K562 (cell line): Measurements from ENCODE around the gene P2RY4. TPM values are rescaled to one million over a fixed set of nuclear protein-coding genes. Genes with fewer than 3 reads are reported as not detected.

Source experiments
- polyA plus RNA-seq, 8 experiments: library from polyadenylated mRNA; depleted of rRNA in 4 of 8; stranded (reverse) in 5 of 8; unstranded in 3 of 8; fragments of >200 nt; fragmentation: Nextera tagmentation in 2 of 8; fragmentation: Illumina TruSeq in 1 of 8; extraction: Ambion mirVana in 2 of 8; extraction: Trizol in 1 of 8; gene quantifications; 2 replicates each; pipeline versions ENCODE4 v1.2.1 to v1.2.3, GENCODE V29; 2011 to 2014; ENCODE audit warnings: inconsistent platforms in 1 of 8, missing spikeins in 1 of 8
- small RNA-seq: library from RNA; depleted of rRNA; stranded (forward); fragments of <200 nt; gene quantifications from one replicate; pipeline ENCODE3, GENCODE V24; 2014
- total RNA-seq, 7 experiments: library from RNA; depleted of rRNA in 6 of 7; stranded (reverse); fragments of >200 nt in 6 of 7; fragmentation: Illumina TruSeq in 2 of 7; extraction: Trizol in 2 of 7; gene quantifications; 2 replicates each; pipeline versions ENCODE4 v1.2.1 to v1.2.3, GENCODE V29; 2011 to 2021; ENCODE audit warnings: low replicate concordance in 1 of 7

The P2RY4 gene
- total and polyA plus RNA-seq, 9 of the 15 experiments (the other 6 are each of a cell fraction or from before 2014, with no cell fraction given) = not detected

Small RNA genes lying within 50 kb of the gene (small RNA-seq; reads per million reads assigned to genes)
- gene RNA5SP507 = 0.77 reads per million, percentile 46 among the genes with 10 or more reads in this experiment

Other genes starting within 250 kb of the P2RY4 start
Only the 7 nearest of the 11 such genes appear.
- 42.4 and 47.3 TPM in 2 replicates for gene IGBP1, start 126.8 kb downstream of the P2RY4 start, total RNA-seq (2014; rRNA removed)
- 48.2 and 55.2 TPM in 2 replicates for gene IGBP1, start 126.8 kb downstream of the P2RY4 start, total RNA-seq (2014; rRNA removed; fragmentation: Illumina TruSeq; extraction: Trizol)
- gene IGBP1, start 126.8 kb downstream of the P2RY4 start, total RNA-seq (2015; rRNA removed; fragmentation: Illumina TruSeq; extraction: Trizol) = 35.3 and 36.6 TPM in 2 replicates
- gene IGBP1, start 126.8 kb downstream of the P2RY4 start, total RNA-seq (2021) = 37.3 and 40.3 TPM in 2 replicates
- 83.1 and 91.8 TPM in 2 replicates for gene IGBP1, start 126.8 kb downstream of the P2RY4 start, polyA plus RNA-seq (2011; rRNA removed)
- 55.0 and 58.4 TPM in 2 replicates for gene IGBP1, start 126.8 kb downstream of the P2RY4 start, polyA plus RNA-seq (2014; fragmentation: Illumina TruSeq; extraction: Trizol)
- 10 to 100 TPM; 79.3 to 91.5 TPM for gene IGBP1, start 126.8 kb downstream of the P2RY4 start, polyA plus RNA-seq (2014; fragmentation: Nextera tagmentation; extraction: Ambion mirVana)
- 41.2 and 52.8 TPM in 2 replicates for gene IGBP1, start 126.8 kb downstream of the P2RY4 start, polyA plus RNA-seq (2014; rRNA removed)
- gene DGAT2L6, start 82.7 kb downstream of the P2RY4 start, total RNA-seq (2014; rRNA removed) = not detected in 2 replicates
- gene DGAT2L6, start 82.7 kb downstream of the P2RY4 start, total RNA-seq (2014; rRNA removed; fragmentation: Illumina TruSeq; extraction: Trizol) = not detected in 2 replicates
- gene DGAT2L6, start 82.7 kb downstream of the P2RY4 start, total RNA-seq (2015; rRNA removed; fragmentation: Illumina TruSeq; extraction: Trizol) = not detected in 2 replicates
- not detected in 2 replicates for gene DGAT2L6, start 82.7 kb downstream of the P2RY4 start, total RNA-seq (2021)
- not detected in 2 replicates for gene DGAT2L6, start 82.7 kb downstream of the P2RY4 start, polyA plus RNA-seq (2011; rRNA removed)
- not detected in 2 replicates for gene DGAT2L6, start 82.7 kb downstream of the P2RY4 start, polyA plus RNA-seq (2014; fragmentation: Illumina TruSeq; extraction: Trizol)
- not detected for gene DGAT2L6, start 82.7 kb downstream of the P2RY4 start, polyA plus RNA-seq (2014; fragmentation: Nextera tagmentation; extraction: Ambion mirVana)
- not detected in 2 replicates for gene DGAT2L6, start 82.7 kb downstream of the P2RY4 start, polyA plus RNA-seq (2014; rRNA removed)
- not detected in 2 replicates for gene AWAT1, start 25.5 kb downstream of the P2RY4 start, total RNA-seq (2014; rRNA removed)
- gene AWAT1, start 25.5 kb downstream of the P2RY4 start, total RNA-seq (2014; rRNA removed; fragmentation: Illumina TruSeq; extraction: Trizol) = not detected in 2 replicates
- not detected in 2 replicates for gene AWAT1, start 25.5 kb downstream of the P2RY4 start, total RNA-seq (2015; rRNA removed; fragmentation: Illumina TruSeq; extraction: Trizol)
- gene AWAT1, start 25.5 kb downstream of the P2RY4 start, total RNA-seq (2021) = not detected in 2 replicates
- not detected in 2 replicates for gene AWAT1, start 25.5 kb downstream of the P2RY4 start, polyA plus RNA-seq (2011; rRNA removed)
- gene AWAT1, start 25.5 kb downstream of the P2RY4 start, polyA plus RNA-seq (2014; fragmentation: Illumina TruSeq; extraction: Trizol) = not detected in 2 replicates
- gene AWAT1, start 25.5 kb downstream of the P2RY4 start, polyA plus RNA-seq (2014; fragmentation: Nextera tagmentation; extraction: Ambion mirVana) = not detected
- not detected in 2 replicates for gene AWAT1, start 25.5 kb downstream of the P2RY4 start, polyA plus RNA-seq (2014; rRNA removed)
- not detected in 2 replicates for gene ARR3, start 8.1 kb upstream of the P2RY4 start, total RNA-seq (2014; rRNA removed)
- gene ARR3, start 8.1 kb upstream of the P2RY4 start, total RNA-seq (2014; rRNA removed; fragmentation: Illumina TruSeq; extraction: Trizol) = not detected in 2 replicates
- gene ARR3, start 8.1 kb upstream of the P2RY4 start, total RNA-seq (2015; rRNA removed; fragmentation: Illumina TruSeq; extraction: Trizol) = not detected in 2 replicates
- gene ARR3, start 8.1 kb upstream of the P2RY4 start, total RNA-seq (2021) = not detected in 2 replicates
- gene ARR3, start 8.1 kb upstream of the P2RY4 start, polyA plus RNA-seq (2011; rRNA removed) = not detected in 2 replicates
- gene ARR3, start 8.1 kb upstream of the P2RY4 start, polyA plus RNA-seq (2014; fragmentation: Illumina TruSeq; extraction: Trizol) = not detected in 2 replicates
- gene ARR3, start 8.1 kb upstream of the P2RY4 start, polyA plus RNA-seq (2014; fragmentation: Nextera tagmentation; extraction: Ambion mirVana) = not detected
- gene ARR3, start 8.1 kb upstream of the P2RY4 start, polyA plus RNA-seq (2014; rRNA removed) = not detected in 2 replicates
- not detected in 2 replicates for gene RAB41, start 22.0 kb upstream of the P2RY4 start, total RNA-seq (2014; rRNA removed)
- gene RAB41, start 22.0 kb upstream of the P2RY4 start, total RNA-seq (2014; rRNA removed; fragmentation: Illumina TruSeq; extraction: Trizol) = not detected in 2 replicates
- not detected in 2 replicates for gene RAB41, start 22.0 kb upstream of the P2RY4 start, total RNA-seq (2015; rRNA removed; fragmentation: Illumina TruSeq; extraction: Trizol)
- gene RAB41, start 22.0 kb upstream of the P2RY4 start, total RNA-seq (2021) = not detected in 2 replicates
- not detected in 2 replicates for gene RAB41, start 22.0 kb upstream of the P2RY4 start, polyA plus RNA-seq (2011; rRNA removed)
- gene RAB41, start 22.0 kb upstream of the P2RY4 start, polyA plus RNA-seq (2014; fragmentation: Illumina TruSeq; extraction: Trizol) = not detected in 2 replicates
- gene RAB41, start 22.0 kb upstream of the P2RY4 start, polyA plus RNA-seq (2014; fragmentation: Nextera tagmentation; extraction: Ambion mirVana) = under 1 TPM in 1 of 2 experiments, not detected in 1; 0.08 TPM
- gene RAB41, start 22.0 kb upstream of the P2RY4 start, polyA plus RNA-seq (2014; rRNA removed) = not detected in 2 replicates
- 20.7 and 21.9 TPM in 2 replicates for gene PDZD11, start 29.7 kb upstream of the P2RY4 start, total RNA-seq (2014; rRNA removed)
- gene PDZD11, start 29.7 kb upstream of the P2RY4 start, total RNA-seq (2014; rRNA removed; fragmentation: Illumina TruSeq; extraction: Trizol) = 32.5 and 34.5 TPM in 2 replicates
- gene PDZD11, start 29.7 kb upstream of the P2RY4 start, total RNA-seq (2015; rRNA removed; fragmentation: Illumina TruSeq; extraction: Trizol) = 24.7 and 28.6 TPM in 2 replicates
- gene PDZD11, start 29.7 kb upstream of the P2RY4 start, total RNA-seq (2021) = 25.0 and 25.1 TPM in 2 replicates
- 44.2 and 67.1 TPM in 2 replicates for gene PDZD11, start 29.7 kb upstream of the P2RY4 start, polyA plus RNA-seq (2011; rRNA removed)
- gene PDZD11, start 29.7 kb upstream of the P2RY4 start, polyA plus RNA-seq (2014; fragmentation: Illumina TruSeq; extraction: Trizol) = 45.6 and 52.9 TPM in 2 replicates
- 100 to 1,000 TPM in 1 of 2 experiments, 10 to 100 TPM in 1; 93.7 to 109 TPM for gene PDZD11, start 29.7 kb upstream of the P2RY4 start, polyA plus RNA-seq (2014; fragmentation: Nextera tagmentation; extraction: Ambion mirVana)
- 36.4 and 42.2 TPM in 2 replicates for gene PDZD11, start 29.7 kb upstream of the P2RY4 start, polyA plus RNA-seq (2014; rRNA removed)
- gene KIF4A, start 29.9 kb upstream of the P2RY4 start, total RNA-seq (2014; rRNA removed) = 26.7 and 27.3 TPM in 2 replicates
- 35.9 and 38.3 TPM in 2 replicates for gene KIF4A, start 29.9 kb upstream of the P2RY4 start, total RNA-seq (2014; rRNA removed; fragmentation: Illumina TruSeq; extraction: Trizol)
- gene KIF4A, start 29.9 kb upstream of the P2RY4 start, total RNA-seq (2015; rRNA removed; fragmentation: Illumina TruSeq; extraction: Trizol) = 36.2 and 40.0 TPM in 2 replicates
- gene KIF4A, start 29.9 kb upstream of the P2RY4 start, total RNA-seq (2021) = 35.4 and 40.3 TPM in 2 replicates
- 27.9 and 42.7 TPM in 2 replicates for gene KIF4A, start 29.9 kb upstream of the P2RY4 start, polyA plus RNA-seq (2011; rRNA removed)
- gene KIF4A, start 29.9 kb upstream of the P2RY4 start, polyA plus RNA-seq (2014; fragmentation: Illumina TruSeq; extraction: Trizol) = 36.8 and 42.0 TPM in 2 replicates
- 10 to 100 TPM; 13.0 to 24.6 TPM for gene KIF4A, start 29.9 kb upstream of the P2RY4 start, polyA plus RNA-seq (2014; fragmentation: Nextera tagmentation; extraction: Ambion mirVana)
- gene KIF4A, start 29.9 kb upstream of the P2RY4 start, polyA plus RNA-seq (2014; rRNA removed) = 27.2 and 30.2 TPM in 2 replicates